Caco-2 (cell line): ENCODE results near the gene FCN1. TPM values are rescaled to one million over a fixed set of nuclear protein-coding genes. Genes with fewer than 3 reads are reported as not detected.
A peak's percentile ranks its signal among the peaks of the same experiment; 100 is the strongest.

Experiments
- BruUV-seq: library from RNA; stranded (reverse); fragments of 400-500 nt; replicated peaks from 2 replicates; lab custom pipeline; 2021; lab: Mats Ljungman, UMichigan
- CTCF ChIA-PET: fragments of 300-600 bp; sonication (Branson Sonifier 250); formaldehyde crosslinking; loops from one replicate; lab custom pipeline; 2022; ENCODE audit warnings: antibody characterized with exemption; lab: Charles Lee
- POLR2A ChIA-PET: fragments of 300-600 bp; sonication (Branson Sonifier 250); formaldehyde crosslinking; loops from one replicate; lab custom pipeline; 2022; ENCODE audit warnings: antibody characterized with exemption; lab: Charles Lee
- DNase-seq, 2 experiments: peaks; one replicate each; pipeline versions ENCODE4 v3.0.0 to v3.0.0-alpha.2; 2020 to 2022
- H3K27me3 ChIP-seq: replicated peaks from 2 replicates; pipeline ENCODE4 v1.6.0; 2011; ENCODE audit warnings: low read length; ENCODE audit not compliant: control insufficient read depth, insufficient read depth
- H3K36me3 ChIP-seq: 2 replicates; pipeline ENCODE4 v1.5.1; 2011; ENCODE audit warnings: low read length; ENCODE audit not compliant: control insufficient read depth, insufficient read depth
- H3K4me1 ChIP-seq: fragments of 250-450 bp; sonication (Bioruptor Pico); 2 replicates; pipeline ENCODE4 v1.5.1; 2020; ENCODE audit warnings: mild to moderate bottlenecking
- H3K4me3 ChIP-seq: 2 replicates; pipeline ENCODE4 v1.5.1; 2011; ENCODE audit warnings: low read depth, mild to moderate bottlenecking, control low read depth, low read length
- H3K9me3 ChIP-seq: fragments of 250-450 bp; sonication (Bioruptor Pico); 2 replicates; pipeline ENCODE4 v1.5.1; 2020; ENCODE audit warnings: mild to moderate bottlenecking, moderate library complexity
- H3K27ac Mint-ChIP-seq: one replicate; pipeline ENCODE4 v1.8.0; 2022; ENCODE audit warnings: mixed read lengths; ENCODE audit not compliant: unreplicated experiment
- H3K27me3 Mint-ChIP-seq: one replicate; pipeline ENCODE4 v1.8.0; 2022; ENCODE audit warnings: mixed read lengths; ENCODE audit not compliant: insufficient read depth, unreplicated experiment
- H3K36me3 Mint-ChIP-seq: one replicate; pipeline ENCODE4 v1.8.0; 2022; ENCODE audit warnings: mild to moderate bottlenecking, mixed read lengths; ENCODE audit not compliant: insufficient read depth, unreplicated experiment
- H3K4me1 Mint-ChIP-seq: one replicate; pipeline ENCODE4 v1.8.0; 2022; ENCODE audit warnings: low read depth, mixed read lengths; ENCODE audit not compliant: unreplicated experiment
- H3K4me3 Mint-ChIP-seq: one replicate; pipeline ENCODE4 v1.8.0; 2022; ENCODE audit warnings: mild to moderate bottlenecking, moderate library complexity, mixed read lengths; ENCODE audit not compliant: unreplicated experiment
- H3K9me3 Mint-ChIP-seq: one replicate; pipeline ENCODE4 v1.8.0; 2022; ENCODE audit warnings: mixed read lengths; ENCODE audit not compliant: unreplicated experiment
- intact Hi-C: fragments of 100-400 bp; cut with micrococcal nuclease; formaldehyde crosslinking; loops from one replicate; pipeline ENCODE4 v1.10.0; 2022; ENCODE audit not compliant: unreplicated experiment
- total RNA-seq: library from RNA; stranded (reverse); gene quantifications from 2 replicates; pipeline ENCODE4 v1.2.3, GENCODE V29; 2022
- TF ChIP-seq, protein P1 (sequence below), 2 experiments: fragments of 200-600 bp in 1 of 2; IDR thresholded peaks; 1 replicate in 1 of 2; 2 replicates in 1 of 2; pipeline versions ENCODE4 v1.5.1 to v1.8.0; 2011 to 2022; ENCODE audit warnings: antibody characterized with exemption in 1 of 2, control low read depth in 1 of 2, inconsistent platforms in 1 of 2, low read depth in 1 of 2, low read length in 1 of 2, mild to moderate bottlenecking in 1 of 2, moderate library complexity in 1 of 2; ENCODE audit not compliant: insufficient read depth in 1 of 2, severe bottlenecking in 1 of 2, unreplicated experiment in 1 of 2

Gene FCN1
- total RNA-seq, 1 experiment from 2014 or later, result not detected

DNA sequence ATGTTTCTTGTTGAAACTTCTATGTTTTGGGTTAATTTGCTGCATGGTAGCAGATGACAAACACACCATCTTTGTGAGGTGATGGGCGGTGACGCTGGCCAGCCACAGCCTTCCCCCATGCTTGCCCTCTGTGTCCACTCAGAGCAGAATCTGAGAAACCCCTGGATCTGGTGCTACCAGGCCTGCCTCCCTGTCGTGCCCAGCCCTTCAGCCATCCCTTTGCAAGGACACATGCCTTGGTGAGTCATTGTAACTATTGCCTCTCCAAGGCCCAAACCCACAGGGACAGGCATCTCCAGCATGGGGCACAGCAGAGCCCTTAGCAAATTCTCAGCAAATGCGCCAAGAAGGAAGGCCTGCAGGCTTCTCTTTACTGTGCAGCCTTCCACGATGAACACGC lies 48.1 kb upstream of the FCN1 start:
- Histone ChIP-seq H3K4me1 (no peaks in the 10 kb centered on the region), H3K4me3 (no peak overlapping the region), H3K27me3 (no peaks in the 10 kb centered on the region), H3K9me3 (no peaks in the 10 kb centered on the region), H3K36me3 (no peaks in the 10 kb centered on the region)
- no peak for DNase-seq
- no TSS peak for BruUV-seq
- Mint-ChIP-seq H3K4me3 (no peak overlapping the region), H3K27ac (no peak overlapping the region), H3K9me3 (no peaks in the 10 kb centered on the region), H3K4me1 (no peaks in the 10 kb centered on the region), H3K27me3 (peaks cover 11% of the 10 kb centered on the region), H3K36me3 (no peaks in the 10 kb centered on the region)
- POLR2A ChIA-PET, result no interaction called here
- CTCF ChIA-PET, result no interaction called here
- intact Hi-C loops, result no loop called here
- TF ChIP-seq, protein P1, sequence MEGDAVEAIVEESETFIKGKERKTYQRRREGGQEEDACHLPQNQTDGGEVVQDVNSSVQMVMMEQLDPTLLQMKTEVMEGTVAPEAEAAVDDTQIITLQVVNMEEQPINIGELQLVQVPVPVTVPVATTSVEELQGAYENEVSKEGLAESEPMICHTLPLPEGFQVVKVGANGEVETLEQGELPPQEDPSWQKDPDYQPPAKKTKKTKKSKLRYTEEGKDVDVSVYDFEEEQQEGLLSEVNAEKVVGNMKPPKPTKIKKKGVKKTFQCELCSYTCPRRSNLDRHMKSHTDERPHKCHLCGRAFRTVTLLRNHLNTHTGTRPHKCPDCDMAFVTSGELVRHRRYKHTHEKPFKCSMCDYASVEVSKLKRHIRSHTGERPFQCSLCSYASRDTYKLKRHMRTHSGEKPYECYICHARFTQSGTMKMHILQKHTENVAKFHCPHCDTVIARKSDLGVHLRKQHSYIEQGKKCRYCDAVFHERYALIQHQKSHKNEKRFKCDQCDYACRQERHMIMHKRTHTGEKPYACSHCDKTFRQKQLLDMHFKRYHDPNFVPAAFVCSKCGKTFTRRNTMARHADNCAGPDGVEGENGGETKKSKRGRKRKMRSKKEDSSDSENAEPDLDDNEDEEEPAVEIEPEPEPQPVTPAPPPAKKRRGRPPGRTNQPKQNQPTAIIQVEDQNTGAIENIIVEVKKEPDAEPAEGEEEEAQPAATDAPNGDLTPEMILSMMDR (IDR thresholded peaks at IDR 0.05; ENCODE audit: insufficient read depth in 1 of 2, low read depth in 1 of 2, low read length in 1 of 2, severe bottlenecking in 1 of 2, unreplicated experiment in 1 of 2), result no peak

DNA sequence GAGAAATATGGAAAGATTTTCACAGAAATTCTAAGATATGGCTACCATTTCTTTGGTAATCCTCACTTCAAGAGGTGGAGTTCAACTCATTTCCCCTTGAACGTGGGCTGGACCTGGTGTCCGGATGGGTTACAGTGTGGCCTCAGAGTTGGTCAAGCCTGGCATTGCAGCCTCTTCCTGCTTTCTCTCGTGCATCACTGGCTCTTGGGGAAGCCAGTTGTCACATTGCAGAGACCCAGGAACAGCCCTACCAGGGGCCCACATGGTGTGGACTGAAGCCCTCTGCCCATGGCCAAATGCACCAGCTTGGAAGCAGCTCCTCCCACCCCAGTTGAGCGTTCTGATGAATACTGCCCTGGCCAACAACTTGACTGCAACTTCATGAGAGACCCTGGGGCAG lies 47.7 kb upstream of the FCN1 start:
- H3K4me1 Mint-ChIP-seq, result no peaks in the 10 kb centered on the region
- POLR2A ChIA-PET, result no interaction called here
- BruUV-seq, result no TSS peak
- DNase-seq, result peak in 1 of 2 experiments; percentile 12
- H3K4me3 ChIP-seq, result no peak overlapping the region
- intact Hi-C loops, result no loop called here
- no peak overlapping the region for H3K4me3 Mint-ChIP-seq
- no peak overlapping the region for H3K27ac Mint-ChIP-seq
- H3K4me1 ChIP-seq, result no peaks in the 10 kb centered on the region
- H3K9me3 Mint-ChIP-seq, result no peaks in the 10 kb centered on the region
- no peaks in the 10 kb centered on the region for H3K9me3 ChIP-seq
- CTCF ChIA-PET, result no interaction called here
- no peaks in the 10 kb centered on the region for H3K36me3 Mint-ChIP-seq
- no peaks in the 10 kb centered on the region for H3K36me3 ChIP-seq
- TF ChIP-seq, protein P1 (IDR thresholded peaks at IDR 0.05; ENCODE audit: insufficient read depth in 1 of 2, low read depth in 1 of 2, low read length in 1 of 2, severe bottlenecking in 1 of 2, unreplicated experiment in 1 of 2), result no peak
- peaks cover 11% of the 10 kb centered on the region for H3K27me3 Mint-ChIP-seq
- no peaks in the 10 kb centered on the region for H3K27me3 ChIP-seq

DNA sequence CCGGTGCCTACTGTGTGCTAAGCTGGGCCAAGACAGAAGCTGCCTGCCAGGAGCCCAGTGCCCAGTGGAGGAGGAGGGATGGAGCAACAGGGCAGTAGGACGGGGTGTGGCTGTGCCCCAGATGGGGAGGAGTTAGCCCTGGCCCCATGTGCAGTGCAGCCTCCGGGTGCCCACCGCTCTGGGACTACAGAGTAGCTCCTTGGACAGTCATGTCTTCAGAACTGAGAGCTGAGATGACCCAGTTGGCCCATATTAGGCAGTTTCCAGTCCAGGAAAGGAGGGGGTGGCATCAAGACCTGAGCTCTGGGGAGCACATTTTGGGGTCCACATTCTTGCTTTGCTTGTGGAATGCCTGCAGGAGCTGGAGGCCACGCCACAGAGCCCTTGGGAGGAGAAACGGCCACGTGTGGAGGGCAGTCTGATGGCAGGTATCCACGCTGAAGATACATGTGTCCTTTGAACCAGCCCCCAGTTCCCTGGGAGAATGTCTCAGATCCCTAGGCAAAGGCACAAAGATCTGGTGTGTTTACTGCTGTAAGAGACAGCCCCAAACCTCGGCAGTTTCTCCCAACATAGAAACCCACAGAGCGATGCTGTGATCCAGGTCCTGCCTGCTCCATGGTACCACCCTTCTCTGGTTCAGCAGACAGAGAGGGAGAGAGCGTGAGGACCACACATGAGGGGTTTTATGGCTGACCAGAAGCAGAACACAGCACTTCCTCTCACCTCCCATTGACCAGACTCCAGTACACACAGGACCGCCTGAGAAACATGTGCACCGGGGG lies 46.8 kb upstream of the FCN1 start:
- ChIA-PET CTCF (no interaction called here), POLR2A (no interaction called here)
- Mint-ChIP-seq H3K27ac (no peak overlapping the region), H3K36me3 (no peaks in the 10 kb centered on the region), H3K9me3 (no peaks in the 10 kb centered on the region), H3K4me1 (no peaks in the 10 kb centered on the region), H3K4me3 (no peak overlapping the region), H3K27me3 (peaks cover 6% of the 10 kb centered on the region)
- Histone ChIP-seq H3K4me3 (no peak overlapping the region), H3K9me3 (no peaks in the 10 kb centered on the region), H3K4me1 (no peaks in the 10 kb centered on the region), H3K36me3 (no peaks in the 10 kb centered on the region), H3K27me3 (no peaks in the 10 kb centered on the region)
- no TSS peak for BruUV-seq
- peak in 1 of 2 experiments; percentile 14 for DNase-seq
- TF ChIP-seq, protein P1 (IDR thresholded peaks at IDR 0.05; ENCODE audit: insufficient read depth in 1 of 2, low read depth in 1 of 2, low read length in 1 of 2, severe bottlenecking in 1 of 2, unreplicated experiment in 1 of 2), result no peak
- intact Hi-C loops, result no loop called here
